HepG2 (cell line): ENCODE data around the gene MCM10. TPM values are rescaled to one million over a fixed set of nuclear protein-coding genes. Genes with fewer than 3 reads are reported as not detected.
A peak's percentile ranks its signal among the peaks of the same experiment; 100 is the strongest.

Experiments used
- BRCA1 ChIP-seq: sonication (generic); formaldehyde crosslinking; IDR thresholded peaks from 2 replicates; pipeline ENCODE4 v1.4.0; 2020; ENCODE audit warnings: missing genetic modification reagents
- CEBPG ChIP-seq: IDR thresholded peaks from 2 replicates; pipeline ENCODE4 v1.6.1; 2016
- E2F5 ChIP-seq: sonication (generic); formaldehyde crosslinking; conservative IDR thresholded peaks from 2 replicates; pipeline ENCODE4 v1.4.0; 2020; ENCODE audit warnings: missing genetic modification reagents
- ERF ChIP-seq: IDR thresholded peaks from 2 replicates; pipeline ENCODE4 v1.6.1; 2018; ENCODE audit warnings: missing biosample characterization, missing genetic modification reagents
- ISL2 ChIP-seq: sonication (generic); formaldehyde crosslinking; IDR thresholded peaks from 2 replicates; pipeline ENCODE4 v1.5.0; 2020; ENCODE audit warnings: missing genetic modification reagents
- NONO ChIP-seq, 2 experiments: fragments of 450-650 bp in 1 of 2; sonication (generic) in 1 of 2; formaldehyde crosslinking in 1 of 2; IDR thresholded peaks in 1 of 2; conservative IDR thresholded peaks in 1 of 2; 2 replicates each; pipeline versions ENCODE4 v1.6.1 to v1.8.0; 2017 to 2022; ENCODE audit warnings: mild to moderate bottlenecking in 1 of 2, missing genetic modification reagents in 1 of 2, moderate library complexity in 1 of 2
- ONECUT2 ChIP-seq: sonication (generic); formaldehyde crosslinking; IDR thresholded peaks from 2 replicates; pipeline ENCODE4 v1.4.0; 2020; ENCODE audit warnings: missing genetic modification reagents
- PBX3 ChIP-seq: sonication (generic); formaldehyde crosslinking; IDR thresholded peaks from 2 replicates; pipeline ENCODE4 v1.8.1; 2023; ENCODE audit warnings: missing genetic modification reagents, inconsistent platforms, borderline replicate concordance
- PITX1 ChIP-seq: sonication (generic); formaldehyde crosslinking; IDR thresholded peaks from 2 replicates; pipeline ENCODE4 v1.5.1; 2020; ENCODE audit warnings: mild to moderate bottlenecking, missing genetic modification reagents
- POLR2AphosphoS2 ChIP-seq: IDR thresholded peaks from 2 replicates; pipeline ENCODE4 v1.6.1; 2011; ENCODE audit warnings: low read depth, low read length, improper control_type of control experiment
- SIX4 ChIP-seq: sonication (generic); formaldehyde crosslinking; IDR thresholded peaks from 2 replicates; pipeline ENCODE4 v1.4.0; 2020; ENCODE audit warnings: missing genetic modification reagents
- SP4 ChIP-seq: sonication (generic); formaldehyde crosslinking; IDR thresholded peaks from 2 replicates; pipeline ENCODE4 v1.8.1; 2023; ENCODE audit warnings: mild to moderate bottlenecking, missing genetic modification reagents
- SRSF9 ChIP-seq: fragments of 200-400 bp; formaldehyde crosslinking; IDR thresholded peaks from 2 replicates; pipeline ENCODE4 v1.6.1; 2018; ENCODE audit warnings: borderline replicate concordance, mild to moderate bottlenecking, low read depth, low read length; ENCODE audit not compliant: insufficient read depth, poor library complexity, severe bottlenecking
- SUZ12 ChIP-seq: fragments of 150-350 bp; IDR thresholded peaks from 2 replicates; pipeline ENCODE4 v1.6.1; 2014; ENCODE audit warnings: low read depth, low read length
- ZNF367 ChIP-seq: sonication (generic); formaldehyde crosslinking; IDR thresholded peaks from 2 replicates; pipeline ENCODE4 v1.4.0; 2020; ENCODE audit warnings: missing genetic modification reagents, borderline replicate concordance
- ZNF430 ChIP-seq: sonication (generic); formaldehyde crosslinking; IDR thresholded peaks from 2 replicates; pipeline ENCODE4 v1.9.0; 2021; ENCODE audit warnings: mild to moderate bottlenecking, missing genetic modification reagents
- polyA plus RNA-seq, 8 experiments: library from polyadenylated mRNA; depleted of rRNA in 3 of 8; stranded (reverse) in 7 of 8; unstranded in 1 of 8; fragments of >200 nt; fragmentation: Illumina TruSeq in 4 of 8; extraction: Trizol in 4 of 8; gene quantifications; 2 replicates each; pipeline versions ENCODE4 v1.2.1 to v1.2.3, GENCODE V29; 2011 to 2016; ENCODE audit warnings: low read depth in 4 of 8, missing spikeins in 1 of 8, mixed read lengths in 1 of 8; ENCODE audit not compliant: insufficient read depth in 1 of 8
- total RNA-seq, 5 experiments: library from RNA; depleted of rRNA; stranded (reverse); fragments of >200 nt; fragmentation: Illumina TruSeq; extraction: Trizol; gene quantifications; 2 replicates each; pipeline ENCODE4 v1.2.3, GENCODE V29; 2016; ENCODE audit warnings: low read depth in 1 of 5
- TF ChIP-seq, protein P1 (sequence below): sonication (generic); formaldehyde crosslinking; IDR thresholded peaks from 2 replicates; pipeline ENCODE4 v1.5.1; 2020; ENCODE audit warnings: missing genetic modification reagents, mild to moderate bottlenecking, borderline replicate concordance
- TF ChIP-seq, protein P2 (sequence below): IDR thresholded peaks from 2 replicates; pipeline ENCODE4 v1.6.1; 2016; ENCODE audit warnings: mild to moderate bottlenecking, missing biosample characterization, missing genetic modification reagents
- TF ChIP-seq, protein P3 (sequence below): sonication (generic); formaldehyde crosslinking; IDR thresholded peaks from 2 replicates; pipeline ENCODE4 v1.4.0; 2020; ENCODE audit warnings: missing genetic modification reagents
- TF ChIP-seq, protein P4 (sequence below): IDR thresholded peaks from 2 replicates; pipeline ENCODE4 v1.6.1; 2016; ENCODE audit warnings: low read depth, control low read depth

Gene MCM10
- total and polyA plus RNA-seq, 2 of the 13 experiments (the other 11 are each of a cell fraction or from before 2014, with no cell fraction given) = 2.8 to 31.3 TPM

DNA sequence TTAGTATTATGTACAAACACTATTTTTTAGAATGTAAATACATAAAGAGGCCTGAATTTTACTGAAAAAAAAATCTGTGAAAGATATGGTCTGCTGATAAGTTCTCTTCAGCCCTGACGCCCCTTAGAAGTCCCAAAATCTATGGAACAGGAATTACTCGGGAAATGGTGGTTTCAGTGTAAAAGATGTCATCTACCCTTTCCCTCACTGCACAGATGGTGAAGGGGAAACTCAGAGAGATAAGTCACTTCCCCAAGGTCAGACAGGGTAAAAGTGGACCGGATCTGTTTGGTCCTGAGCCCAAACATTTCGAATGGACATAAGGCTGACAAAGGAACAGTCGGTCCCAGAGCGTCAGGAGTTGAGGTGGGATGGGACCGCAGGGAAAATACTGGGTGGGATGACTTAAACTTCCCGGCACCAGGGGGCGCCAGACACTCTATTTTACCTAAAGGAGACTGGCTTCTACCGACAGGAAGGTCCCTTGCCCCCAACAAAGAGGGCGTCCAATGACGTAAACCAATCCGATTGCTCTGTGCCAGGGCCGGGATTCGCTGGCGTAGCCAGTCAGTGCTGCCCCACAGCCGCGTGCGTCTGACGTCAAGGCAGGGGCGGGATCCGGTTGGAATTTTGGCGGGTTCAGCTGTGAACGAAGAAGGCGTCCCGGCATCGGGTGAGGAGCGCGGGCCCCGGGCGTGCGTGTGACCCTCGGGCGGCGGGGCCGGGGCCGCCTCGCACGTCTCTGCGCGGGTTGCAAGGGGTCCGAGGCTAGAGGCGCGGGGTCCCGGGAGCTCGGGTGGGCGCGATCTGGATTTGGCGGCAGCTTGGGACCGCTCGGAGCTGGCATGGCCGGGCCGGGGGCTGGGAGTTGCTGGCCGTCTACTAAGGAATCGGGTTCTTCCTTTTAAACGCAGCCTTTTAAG is at the start of gene MCM10 (continued):
- no peak for TF ChIP-seq BRCA1 (CRISPR knock-in tag)
- TF ChIP-seq, protein P1, sequence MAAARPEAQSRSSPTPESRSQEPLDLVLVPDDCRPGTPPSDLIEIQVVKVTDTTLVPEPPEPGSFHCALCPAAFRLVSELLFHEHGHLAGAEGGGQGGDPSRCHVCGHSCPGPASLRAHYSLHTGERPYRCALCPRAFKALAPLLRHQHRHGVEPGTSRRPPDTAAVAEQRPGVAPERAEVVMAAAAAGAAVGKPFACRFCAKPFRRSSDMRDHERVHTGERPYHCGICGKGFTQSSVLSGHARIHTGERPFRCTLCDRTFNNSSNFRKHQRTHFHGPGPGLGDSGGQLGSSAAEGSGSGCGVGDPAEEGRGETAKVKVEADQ (CRISPR knock-in tag) = peak; percentile 61; the same call in 1 of the 2 replicates
- TF ChIP-seq, protein P2, sequence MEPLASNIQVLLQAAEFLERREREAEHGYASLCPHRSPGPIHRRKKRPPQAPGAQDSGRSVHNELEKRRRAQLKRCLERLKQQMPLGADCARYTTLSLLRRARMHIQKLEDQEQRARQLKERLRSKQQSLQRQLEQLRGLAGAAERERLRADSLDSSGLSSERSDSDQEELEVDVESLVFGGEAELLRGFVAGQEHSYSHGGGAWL (CRISPR knock-in tag) = peak; percentile 62; the same call in 1 of the 2 replicates
- TF ChIP-seq ZNF367 (CRISPR knock-in tag) = no peak
- TF ChIP-seq, protein P3, sequence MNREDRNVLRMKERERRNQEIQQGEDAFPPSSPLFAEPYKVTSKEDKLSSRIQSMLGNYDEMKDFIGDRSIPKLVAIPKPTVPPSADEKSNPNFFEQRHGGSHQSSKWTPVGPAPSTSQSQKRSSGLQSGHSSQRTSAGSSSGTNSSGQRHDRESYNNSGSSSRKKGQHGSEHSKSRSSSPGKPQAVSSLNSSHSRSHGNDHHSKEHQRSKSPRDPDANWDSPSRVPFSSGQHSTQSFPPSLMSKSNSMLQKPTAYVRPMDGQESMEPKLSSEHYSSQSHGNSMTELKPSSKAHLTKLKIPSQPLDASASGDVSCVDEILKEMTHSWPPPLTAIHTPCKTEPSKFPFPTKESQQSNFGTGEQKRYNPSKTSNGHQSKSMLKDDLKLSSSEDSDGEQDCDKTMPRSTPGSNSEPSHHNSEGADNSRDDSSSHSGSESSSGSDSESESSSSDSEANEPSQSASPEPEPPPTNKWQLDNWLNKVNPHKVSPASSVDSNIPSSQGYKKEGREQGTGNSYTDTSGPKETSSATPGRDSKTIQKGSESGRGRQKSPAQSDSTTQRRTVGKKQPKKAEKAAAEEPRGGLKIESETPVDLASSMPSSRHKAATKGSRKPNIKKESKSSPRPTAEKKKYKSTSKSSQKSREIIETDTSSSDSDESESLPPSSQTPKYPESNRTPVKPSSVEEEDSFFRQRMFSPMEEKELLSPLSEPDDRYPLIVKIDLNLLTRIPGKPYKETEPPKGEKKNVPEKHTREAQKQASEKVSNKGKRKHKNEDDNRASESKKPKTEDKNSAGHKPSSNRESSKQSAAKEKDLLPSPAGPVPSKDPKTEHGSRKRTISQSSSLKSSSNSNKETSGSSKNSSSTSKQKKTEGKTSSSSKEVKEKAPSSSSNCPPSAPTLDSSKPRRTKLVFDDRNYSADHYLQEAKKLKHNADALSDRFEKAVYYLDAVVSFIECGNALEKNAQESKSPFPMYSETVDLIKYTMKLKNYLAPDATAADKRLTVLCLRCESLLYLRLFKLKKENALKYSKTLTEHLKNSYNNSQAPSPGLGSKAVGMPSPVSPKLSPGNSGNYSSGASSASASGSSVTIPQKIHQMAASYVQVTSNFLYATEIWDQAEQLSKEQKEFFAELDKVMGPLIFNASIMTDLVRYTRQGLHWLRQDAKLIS (CRISPR knock-in tag) = no peak
- no peak for TF ChIP-seq POLR2AphosphoS2
- TF ChIP-seq PITX1 (CRISPR knock-in tag) = 0 out of 2 replicates have a peak, but pooled peaks have one; percentile 25
- TF ChIP-seq SRSF9 = no peak
- TF ChIP-seq SP4 (CRISPR knock-in tag) = peak; percentile 85
- peak; percentile 71 for TF ChIP-seq ERF
- TF ChIP-seq ZNF430 (CRISPR knock-in tag) = peak; percentile 70; the same call in 1 of the 2 replicates
- peak; percentile 52; the same call in 1 of the 2 replicates for TF ChIP-seq ISL2
- TF ChIP-seq SUZ12 = no peak
- TF ChIP-seq NONO (IDR thresholded peaks at IDR 0.05) = no peak
- peak; percentile 42; the same call in 1 of the 2 replicates for TF ChIP-seq NONO (CRISPR knock-in tag; conservative IDR thresholded peaks at IDR 0.05)
- TF ChIP-seq CEBPG (CRISPR knock-in tag) = peak; percentile 9; the same call in 1 of the 2 replicates
- TF ChIP-seq, protein P4, sequence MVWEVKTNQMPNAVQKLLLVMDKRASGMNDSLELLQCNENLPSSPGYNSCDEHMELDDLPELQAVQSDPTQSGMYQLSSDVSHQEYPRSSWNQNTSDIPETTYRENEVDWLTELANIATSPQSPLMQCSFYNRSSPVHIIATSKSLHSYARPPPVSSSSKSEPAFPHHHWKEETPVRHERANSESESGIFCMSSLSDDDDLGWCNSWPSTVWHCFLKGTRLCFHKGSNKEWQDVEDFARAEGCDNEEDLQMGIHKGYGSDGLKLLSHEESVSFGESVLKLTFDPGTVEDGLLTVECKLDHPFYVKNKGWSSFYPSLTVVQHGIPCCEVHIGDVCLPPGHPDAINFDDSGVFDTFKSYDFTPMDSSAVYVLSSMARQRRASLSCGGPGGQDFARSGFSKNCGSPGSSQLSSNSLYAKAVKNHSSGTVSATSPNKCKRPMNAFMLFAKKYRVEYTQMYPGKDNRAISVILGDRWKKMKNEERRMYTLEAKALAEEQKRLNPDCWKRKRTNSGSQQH = peak; percentile 100
- peak; percentile 95 for TF ChIP-seq E2F5 (CRISPR knock-in tag)
- no peak for TF ChIP-seq SIX4
- 0 out of 2 replicates have a peak, but pooled peaks have one; percentile 28 for TF ChIP-seq PBX3 (CRISPR knock-in tag)
- TF ChIP-seq ONECUT2 (CRISPR knock-in tag) = 0 out of 2 replicates have a peak, but pooled peaks have one; percentile 8
